HCT116 (cell line): ENCODE results near the gene PCSK6. TPM values are rescaled to one million over a fixed set of nuclear protein-coding genes. Genes with fewer than 3 reads are reported as not detected.

Source experiments
- ATAC-seq: fragments of 200-7000 bp; cut with Tn5 transposase; 2 replicates; pipeline ENCODE4 v1.9.1; 2020; ENCODE audit warnings: mild to moderate bottlenecking, moderate library complexity
- BruUV-seq: library from RNA; stranded (reverse); fragments of 400-500 nt; replicated peaks from 2 replicates; lab custom pipeline; 2021; lab: Mats Ljungman, UMichigan
- CTCF ChIA-PET: fragments of 300-600 bp; sonication (Branson Sonifier 250); formaldehyde crosslinking; loops from one replicate; lab custom pipeline; 2021; ENCODE audit warnings: antibody characterized with exemption; lab: Charles Lee
- POLR2A ChIA-PET: fragments of 300-600, 350-600 bp; sonication (Branson Sonifier 250); formaldehyde crosslinking; loops from one replicate; lab custom pipeline; 2021; ENCODE audit warnings: antibody characterized with exemption; lab: Charles Lee
- RAD21 ChIA-PET, 2 experiments: fragments of 300-600 bp; sonication (Branson Sonifier 250); formaldehyde crosslinking; loops; one replicate each; lab custom pipeline; 2023; ENCODE audit warnings: low total read pairs in 2 of 2; ENCODE audit not compliant: uncharacterized antibody in 2 of 2, unreplicated experiment in 2 of 2, low non-redundant PET in 1 of 2; lab: Charles Lee
- DNase-seq: peaks from one replicate; pipeline ENCODE4 v3.0.0-alpha.2; 2010; ENCODE audit warnings: low read depth, low spot score
- H2AFZ ChIP-seq: fragments of 200-600 bp; shearing (Covaris generic), sonication (generic); 2 replicates; pipeline ENCODE4 v1.6.1; 2017; ENCODE audit warnings: low read depth, mixed run types, mixed read lengths, antibody characterized with exemption, low read length; ENCODE audit not compliant: poor library complexity, severe bottlenecking
- H3K27ac ChIP-seq: 2 replicates; pipeline ENCODE4 v1.5.1; 2012; ENCODE audit warnings: low read depth, low read length
- H3K27me3 ChIP-seq: fragments of 200-600 bp; sonication (generic); 2 replicates; pipeline ENCODE4 v1.6.1; 2016; ENCODE audit warnings: mixed run types, low read length, mixed read lengths; ENCODE audit not compliant: insufficient read depth
- H3K36me3 ChIP-seq, 2 experiments: fragments of 200-500 bp in 1 of 2; fragments of 200-600 bp in 1 of 2; sonication (Bioruptor generic) in 1 of 2; sonication (generic) in 1 of 2; 2 replicates each; pipeline versions ENCODE4 v1.5.1 to v1.6.1; 2014 to 2016; ENCODE audit warnings: low read length in 2 of 2, inconsistent platforms in 1 of 2, mixed read lengths in 1 of 2, mixed run types in 1 of 2; ENCODE audit not compliant: insufficient read depth in 2 of 2, control insufficient read depth in 1 of 2
- H3K4me1 ChIP-seq, 2 experiments: fragments of 200-600 bp in 1 of 2; sonication (generic) in 1 of 2; 2 replicates each; pipeline versions ENCODE4 v1.5.1 to v1.6.1; 2012 to 2017; ENCODE audit warnings: low read length in 2 of 2, inconsistent platforms in 1 of 2, mild to moderate bottlenecking in 1 of 2, mixed read lengths in 1 of 2, mixed run types in 1 of 2, moderate library complexity in 1 of 2; ENCODE audit not compliant: insufficient read depth in 2 of 2, control insufficient read depth in 1 of 2
- H3K4me2 ChIP-seq: fragments of 200-600 bp; sonication (generic); 2 replicates; pipeline ENCODE4 v1.6.1; 2017; ENCODE audit warnings: mixed run types, low read length, mixed read lengths
- H3K4me3 ChIP-seq, 2 experiments: fragments of 200-600 bp in 1 of 2; sonication (generic) in 1 of 2; replicated peaks in 1 of 2; 2 replicates each; pipeline ENCODE4 v1.5.1; 2011 to 2016; ENCODE audit warnings: low read length in 2 of 2, control low read depth in 1 of 2, low read depth in 1 of 2, mild to moderate bottlenecking in 1 of 2, mixed read lengths in 1 of 2, mixed run types in 1 of 2
- H3K79me2 ChIP-seq: fragments of 200-600 bp; sonication (generic); 2 replicates; pipeline ENCODE4 v1.6.1; 2017; ENCODE audit warnings: mild to moderate bottlenecking, mixed run types, low read length, moderate library complexity, mixed read lengths; ENCODE audit not compliant: insufficient read depth
- H3K9ac ChIP-seq: fragments of 200-600 bp; sonication (generic); 2 replicates; pipeline ENCODE4 v1.6.1; 2016; ENCODE audit warnings: low read length, mixed read lengths
- H3K9me2 ChIP-seq: fragments of 200-600 bp; sonication (generic), shearing (Covaris generic); 2 replicates; pipeline ENCODE4 v1.6.1; 2017; ENCODE audit warnings: mixed run types, mild to moderate bottlenecking, moderate library complexity; ENCODE audit not compliant: insufficient read depth
- H3K9me3 ChIP-seq, 2 experiments: fragments of 200-500 bp in 1 of 2; fragments of 200-600 bp in 1 of 2; sonication (Bioruptor generic) in 1 of 2; sonication (generic) in 1 of 2; 2 replicates each; pipeline ENCODE4 v1.6.1; 2014 to 2017; ENCODE audit warnings: low read length in 2 of 2, mixed read lengths in 2 of 2, inconsistent platforms in 1 of 2, low read depth in 1 of 2, mild to moderate bottlenecking in 1 of 2, mixed run types in 1 of 2, moderate library complexity in 1 of 2; ENCODE audit not compliant: control insufficient read depth in 1 of 2, insufficient read depth in 1 of 2
- H4K20me1 ChIP-seq: fragments of 200-600 bp; sonication (generic), shearing (Covaris generic); 2 replicates; pipeline ENCODE4 v1.6.1; 2017; ENCODE audit warnings: mixed run types, mild to moderate bottlenecking, moderate library complexity; ENCODE audit not compliant: insufficient read depth
- CBX3 ChIP-seq: IDR thresholded peaks from 2 replicates; pipeline ENCODE4 v1.6.1; 2012; ENCODE audit warnings: low read depth
- CEBPB ChIP-seq: IDR thresholded peaks from 2 replicates; pipeline ENCODE4 v1.6.1; 2012; ENCODE audit warnings: low read depth
- ELF1 ChIP-seq: IDR thresholded peaks from 2 replicates; pipeline ENCODE4 v1.6.1; 2012; ENCODE audit warnings: low read depth, borderline replicate concordance
- EZH2 ChIP-seq: fragments of 200-600 bp; sonication (generic); IDR thresholded peaks from 2 replicates; pipeline ENCODE4 v1.6.1; 2017; ENCODE audit warnings: antibody characterized with exemption, mixed run types
- EZH2phosphoT487 ChIP-seq: fragments of 200-600 bp; IDR thresholded peaks from 2 replicates; pipeline ENCODE4 v1.6.1; 2018; ENCODE audit warnings: antibody characterized with exemption, borderline replicate concordance
- FOSL1 ChIP-seq: IDR thresholded peaks from 2 replicates; pipeline ENCODE4 v1.6.1; 2012; ENCODE audit warnings: low read depth
- POLR2A ChIP-seq: IDR thresholded peaks from 2 replicates; pipeline ENCODE4 v1.7.0; 2011; ENCODE audit warnings: borderline replicate concordance; ENCODE audit not compliant: insufficient read depth, insufficient read length; ENCODE audit errors: extremely low read depth
- POLR2AphosphoS5 ChIP-seq: IDR thresholded peaks from 2 replicates; pipeline ENCODE4 v1.6.1; 2011; ENCODE audit warnings: mild to moderate bottlenecking, low read depth, low read length, moderate library complexity
- SIN3A ChIP-seq: IDR thresholded peaks from 2 replicates; pipeline ENCODE4 v1.6.1; 2012; ENCODE audit warnings: low read depth
- SP1 ChIP-seq: IDR thresholded peaks from 2 replicates; pipeline ENCODE4 v1.6.1; 2012; ENCODE audit warnings: low read depth
- SRF ChIP-seq: IDR thresholded peaks from 2 replicates; pipeline ENCODE4 v1.6.1; 2012; ENCODE audit warnings: low read depth
- TCF7L2 ChIP-seq: IDR thresholded peaks from 2 replicates; pipeline ENCODE4 v1.7.0; 2011; ENCODE audit warnings: borderline replicate concordance, inconsistent platforms; ENCODE audit not compliant: insufficient read depth, insufficient read length; ENCODE audit errors: extremely low read depth
- YY1 ChIP-seq: IDR thresholded peaks from 2 replicates; pipeline ENCODE4 v1.6.1; 2011; ENCODE audit warnings: low read length, low read depth, moderate library complexity, mild to moderate bottlenecking; ENCODE audit not compliant: insufficient replicate concordance; ENCODE audit errors: extremely low read depth
- ZNF274 ChIP-seq: fragments of 200-500 bp; sonication (Bioruptor generic); IDR thresholded peaks from 2 replicates; pipeline ENCODE4 v1.6.1; 2014; ENCODE audit warnings: mild to moderate bottlenecking, low read depth, low read length, inconsistent platforms
- intact Hi-C: fragments of 100-400 bp; cut with micrococcal nuclease; formaldehyde crosslinking; loops from 2 replicates; pipeline ENCODE4 v1.10.0; 2022
- total RNA-seq: library from RNA; stranded (reverse); gene quantifications from one replicate; pipeline ENCODE4 v1.2.1, GENCODE V29; 2021; ENCODE audit not compliant: unreplicated experiment
- TF ChIP-seq, protein P1 (sequence below): IDR thresholded peaks from 2 replicates; pipeline ENCODE4 v1.6.1; 2011; ENCODE audit warnings: mild to moderate bottlenecking, low read length, moderate library complexity; ENCODE audit not compliant: insufficient replicate concordance; ENCODE audit errors: extremely low read depth
- TF ChIP-seq, protein P2 (sequence below): IDR thresholded peaks from 2 replicates; pipeline ENCODE4 v1.6.1; 2012; ENCODE audit warnings: low read depth
- TF ChIP-seq, protein P3 (sequence below), 3 experiments: fragments of 200-600 bp in 1 of 3; sonication (generic) in 1 of 3; IDR thresholded peaks in 2 of 3; conservative IDR thresholded peaks in 1 of 3; 2 replicates each; pipeline ENCODE4 v1.5.1; 2012 to 2017; ENCODE audit warnings: low read depth in 2 of 3, low read length in 2 of 3, antibody characterized with exemption in 1 of 3, borderline replicate concordance in 1 of 3, control low read depth in 1 of 3, mild to moderate bottlenecking in 1 of 3, mixed read lengths in 1 of 3, mixed run types in 1 of 3, moderate library complexity in 1 of 3; ENCODE audit not compliant: insufficient read depth in 1 of 3
- TF ChIP-seq, protein P4 (sequence below): IDR thresholded peaks from 2 replicates; pipeline ENCODE4 v1.6.1; 2012

Gene PCSK6
- total RNA-seq, 1 experiment from 2014 or later, result 13.5 TPM

DNA sequence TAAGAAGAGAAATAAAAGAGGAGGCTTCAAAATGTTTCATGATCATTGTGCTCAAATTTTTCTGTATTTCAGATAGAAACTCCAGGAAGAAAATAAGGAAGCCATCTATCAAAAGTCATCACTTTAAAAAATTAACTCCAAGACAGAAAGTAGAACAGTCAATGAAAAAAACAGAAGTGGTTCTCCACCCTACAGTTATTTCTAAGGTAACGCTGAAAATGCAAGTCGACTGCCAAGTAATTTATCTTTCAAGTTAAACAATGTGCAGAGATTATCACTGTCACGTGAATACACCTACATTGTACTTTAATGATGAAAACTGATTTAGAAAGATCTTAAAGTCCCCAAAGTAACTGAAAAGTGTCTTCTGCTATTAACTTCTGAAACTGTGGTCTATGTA, 115.9 kb downstream of the PCSK6 start:
- Histone ChIP-seq H2AFZ (no peak overlapping the region), H3K4me2 (no peak overlapping the region), H4K20me1 (no peaks in the 10 kb centered on the region), H3K9me2 (no peaks in the 10 kb centered on the region), H3K36me3 (no peaks in the 10 kb centered on the region), H3K79me2 (no peaks in the 10 kb centered on the region), H3K4me3 (no peak overlapping the region), H3K9ac (no peak overlapping the region), H3K4me1 (no peaks in the 10 kb centered on the region), H3K27ac (no peak overlapping the region), H3K27me3 (no peaks in the 10 kb centered on the region), H3K9me3 (no peaks in the 10 kb centered on the region)
- DNase-seq (no peak), ATAC-seq (no peak)
- BruUV-seq, result no TSS peak
- ChIA-PET RAD21 (no interaction called here), CTCF (no interaction called here), POLR2A (no interaction called here)
- intact Hi-C loops, result no loop called here
- TF ChIP-seq SIN3A (no peak), SP1 (no peak), ELF1 (no peak), POLR2A (no peak), YY1 (no peak), EZH2phosphoT487 (no peak), POLR2AphosphoS5 (no peak), ZNF274 (no peak), CBX3 (no peak), CEBPB (no peak), EZH2 (no peak), TCF7L2 (no peak), SRF (no peak), FOSL1 (no peak)
- TF ChIP-seq, protein P1, sequence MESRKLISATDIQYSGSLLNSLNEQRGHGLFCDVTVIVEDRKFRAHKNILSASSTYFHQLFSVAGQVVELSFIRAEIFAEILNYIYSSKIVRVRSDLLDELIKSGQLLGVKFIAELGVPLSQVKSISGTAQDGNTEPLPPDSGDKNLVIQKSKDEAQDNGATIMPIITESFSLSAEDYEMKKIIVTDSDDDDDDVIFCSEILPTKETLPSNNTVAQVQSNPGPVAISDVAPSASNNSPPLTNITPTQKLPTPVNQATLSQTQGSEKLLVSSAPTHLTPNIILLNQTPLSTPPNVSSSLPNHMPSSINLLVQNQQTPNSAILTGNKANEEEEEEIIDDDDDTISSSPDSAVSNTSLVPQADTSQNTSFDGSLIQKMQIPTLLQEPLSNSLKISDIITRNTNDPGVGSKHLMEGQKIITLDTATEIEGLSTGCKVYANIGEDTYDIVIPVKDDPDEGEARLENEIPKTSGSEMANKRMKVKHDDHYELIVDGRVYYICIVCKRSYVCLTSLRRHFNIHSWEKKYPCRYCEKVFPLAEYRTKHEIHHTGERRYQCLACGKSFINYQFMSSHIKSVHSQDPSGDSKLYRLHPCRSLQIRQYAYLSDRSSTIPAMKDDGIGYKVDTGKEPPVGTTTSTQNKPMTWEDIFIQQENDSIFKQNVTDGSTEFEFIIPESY, result no peak
- TF ChIP-seq, protein P2, sequence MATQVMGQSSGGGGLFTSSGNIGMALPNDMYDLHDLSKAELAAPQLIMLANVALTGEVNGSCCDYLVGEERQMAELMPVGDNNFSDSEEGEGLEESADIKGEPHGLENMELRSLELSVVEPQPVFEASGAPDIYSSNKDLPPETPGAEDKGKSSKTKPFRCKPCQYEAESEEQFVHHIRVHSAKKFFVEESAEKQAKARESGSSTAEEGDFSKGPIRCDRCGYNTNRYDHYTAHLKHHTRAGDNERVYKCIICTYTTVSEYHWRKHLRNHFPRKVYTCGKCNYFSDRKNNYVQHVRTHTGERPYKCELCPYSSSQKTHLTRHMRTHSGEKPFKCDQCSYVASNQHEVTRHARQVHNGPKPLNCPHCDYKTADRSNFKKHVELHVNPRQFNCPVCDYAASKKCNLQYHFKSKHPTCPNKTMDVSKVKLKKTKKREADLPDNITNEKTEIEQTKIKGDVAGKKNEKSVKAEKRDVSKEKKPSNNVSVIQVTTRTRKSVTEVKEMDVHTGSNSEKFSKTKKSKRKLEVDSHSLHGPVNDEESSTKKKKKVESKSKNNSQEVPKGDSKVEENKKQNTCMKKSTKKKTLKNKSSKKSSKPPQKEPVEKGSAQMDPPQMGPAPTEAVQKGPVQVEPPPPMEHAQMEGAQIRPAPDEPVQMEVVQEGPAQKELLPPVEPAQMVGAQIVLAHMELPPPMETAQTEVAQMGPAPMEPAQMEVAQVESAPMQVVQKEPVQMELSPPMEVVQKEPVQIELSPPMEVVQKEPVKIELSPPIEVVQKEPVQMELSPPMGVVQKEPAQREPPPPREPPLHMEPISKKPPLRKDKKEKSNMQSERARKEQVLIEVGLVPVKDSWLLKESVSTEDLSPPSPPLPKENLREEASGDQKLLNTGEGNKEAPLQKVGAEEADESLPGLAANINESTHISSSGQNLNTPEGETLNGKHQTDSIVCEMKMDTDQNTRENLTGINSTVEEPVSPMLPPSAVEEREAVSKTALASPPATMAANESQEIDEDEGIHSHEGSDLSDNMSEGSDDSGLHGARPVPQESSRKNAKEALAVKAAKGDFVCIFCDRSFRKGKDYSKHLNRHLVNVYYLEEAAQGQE, result no peak
- TF ChIP-seq, protein P3, sequence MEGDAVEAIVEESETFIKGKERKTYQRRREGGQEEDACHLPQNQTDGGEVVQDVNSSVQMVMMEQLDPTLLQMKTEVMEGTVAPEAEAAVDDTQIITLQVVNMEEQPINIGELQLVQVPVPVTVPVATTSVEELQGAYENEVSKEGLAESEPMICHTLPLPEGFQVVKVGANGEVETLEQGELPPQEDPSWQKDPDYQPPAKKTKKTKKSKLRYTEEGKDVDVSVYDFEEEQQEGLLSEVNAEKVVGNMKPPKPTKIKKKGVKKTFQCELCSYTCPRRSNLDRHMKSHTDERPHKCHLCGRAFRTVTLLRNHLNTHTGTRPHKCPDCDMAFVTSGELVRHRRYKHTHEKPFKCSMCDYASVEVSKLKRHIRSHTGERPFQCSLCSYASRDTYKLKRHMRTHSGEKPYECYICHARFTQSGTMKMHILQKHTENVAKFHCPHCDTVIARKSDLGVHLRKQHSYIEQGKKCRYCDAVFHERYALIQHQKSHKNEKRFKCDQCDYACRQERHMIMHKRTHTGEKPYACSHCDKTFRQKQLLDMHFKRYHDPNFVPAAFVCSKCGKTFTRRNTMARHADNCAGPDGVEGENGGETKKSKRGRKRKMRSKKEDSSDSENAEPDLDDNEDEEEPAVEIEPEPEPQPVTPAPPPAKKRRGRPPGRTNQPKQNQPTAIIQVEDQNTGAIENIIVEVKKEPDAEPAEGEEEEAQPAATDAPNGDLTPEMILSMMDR (IDR thresholded peaks at IDR 0.05 in 2 of 3, conservative IDR thresholded peaks at IDR 0.05 in 1 of 3; ENCODE audit: borderline replicate concordance in 1 of 3, insufficient read depth in 1 of 3, low read depth in 2 of 3, low read length in 2 of 3), result no peak
- TF ChIP-seq, protein P4, sequence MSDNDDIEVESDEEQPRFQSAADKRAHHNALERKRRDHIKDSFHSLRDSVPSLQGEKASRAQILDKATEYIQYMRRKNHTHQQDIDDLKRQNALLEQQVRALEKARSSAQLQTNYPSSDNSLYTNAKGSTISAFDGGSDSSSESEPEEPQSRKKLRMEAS, result no peak
